ENCODE data around the gene MMD.

- TF ChIP-seq POLR2A (IDR thresholded peaks at IDR 0.05; ENCODE audit: low read length) (no peak), GATA1 (IDR thresholded peaks at IDR 0.05; ENCODE audit: low read depth, low read length) (no peak)
Observed at GRCh38 chr17:55402374-55402773, 19.3 kb downstream of the MMD start.
